HCT116 (cell line): ENCODE measurements around the gene ADAR.

Experiments used
- ATF3 ChIP-seq: IDR thresholded peaks from 2 replicates; pipeline ENCODE4 v1.6.1; 2012
- CTCF ChIP-seq, 3 experiments: fragments of 200-600 bp in 1 of 3; sonication (generic) in 1 of 3; IDR thresholded peaks in 2 of 3; conservative IDR thresholded peaks in 1 of 3; 2 replicates each; pipeline ENCODE4 v1.5.1; 2012 to 2017; ENCODE audit warnings: low read depth in 2 of 3, low read length in 2 of 3, antibody characterized with exemption in 1 of 3, borderline replicate concordance in 1 of 3, control low read depth in 1 of 3, mild to moderate bottlenecking in 1 of 3, mixed read lengths in 1 of 3, mixed run types in 1 of 3, moderate library complexity in 1 of 3; ENCODE audit not compliant: insufficient read depth in 1 of 3
- FOSL1 ChIP-seq: IDR thresholded peaks from 2 replicates; pipeline ENCODE4 v1.6.1; 2012; ENCODE audit warnings: low read depth
- JUND ChIP-seq: IDR thresholded peaks from 2 replicates; pipeline ENCODE4 v1.6.1; 2012
- MAX ChIP-seq: IDR thresholded peaks from 2 replicates; pipeline ENCODE4 v1.6.1; 2012
- POLR2A ChIP-seq: IDR thresholded peaks from 2 replicates; pipeline ENCODE4 v1.7.0; 2011; ENCODE audit warnings: borderline replicate concordance; ENCODE audit not compliant: insufficient read depth, insufficient read length; ENCODE audit errors: extremely low read depth
- POLR2AphosphoS5 ChIP-seq: IDR thresholded peaks from 2 replicates; pipeline ENCODE4 v1.6.1; 2011; ENCODE audit warnings: mild to moderate bottlenecking, low read depth, low read length, moderate library complexity
- SIN3A ChIP-seq: IDR thresholded peaks from 2 replicates; pipeline ENCODE4 v1.6.1; 2012; ENCODE audit warnings: low read depth
- ZNF274 ChIP-seq: fragments of 200-500 bp; sonication (Bioruptor generic); IDR thresholded peaks from 2 replicates; pipeline ENCODE4 v1.6.1; 2014; ENCODE audit warnings: mild to moderate bottlenecking, low read depth, low read length, inconsistent platforms

- TF ChIP-seq CTCF (IDR thresholded peaks at IDR 0.05 in 2 of 3, conservative IDR thresholded peaks at IDR 0.05 in 1 of 3; ENCODE audit: borderline replicate concordance in 1 of 3, insufficient read depth in 1 of 3, low read depth in 2 of 3, low read length in 2 of 3) (no peak), FOSL1 (no peak), POLR2A (no peak), ZNF274 (no peak), MAX (no peak), SIN3A (no peak), POLR2AphosphoS5 (no peak), ATF3 (no peak), JUND (no peak)
Measured at GRCh38 chr1:154623358-154623757, 15.4 kb upstream of the ADAR start.
